ENCODE results near the gene RIMBP3C.
"Not testable (repeated sequence)": the region's sequence is repeated elsewhere in the genome, so short reads cannot be mapped to it uniquely, and the experiment has no call there.

Gene RIMBP3C, protein sequence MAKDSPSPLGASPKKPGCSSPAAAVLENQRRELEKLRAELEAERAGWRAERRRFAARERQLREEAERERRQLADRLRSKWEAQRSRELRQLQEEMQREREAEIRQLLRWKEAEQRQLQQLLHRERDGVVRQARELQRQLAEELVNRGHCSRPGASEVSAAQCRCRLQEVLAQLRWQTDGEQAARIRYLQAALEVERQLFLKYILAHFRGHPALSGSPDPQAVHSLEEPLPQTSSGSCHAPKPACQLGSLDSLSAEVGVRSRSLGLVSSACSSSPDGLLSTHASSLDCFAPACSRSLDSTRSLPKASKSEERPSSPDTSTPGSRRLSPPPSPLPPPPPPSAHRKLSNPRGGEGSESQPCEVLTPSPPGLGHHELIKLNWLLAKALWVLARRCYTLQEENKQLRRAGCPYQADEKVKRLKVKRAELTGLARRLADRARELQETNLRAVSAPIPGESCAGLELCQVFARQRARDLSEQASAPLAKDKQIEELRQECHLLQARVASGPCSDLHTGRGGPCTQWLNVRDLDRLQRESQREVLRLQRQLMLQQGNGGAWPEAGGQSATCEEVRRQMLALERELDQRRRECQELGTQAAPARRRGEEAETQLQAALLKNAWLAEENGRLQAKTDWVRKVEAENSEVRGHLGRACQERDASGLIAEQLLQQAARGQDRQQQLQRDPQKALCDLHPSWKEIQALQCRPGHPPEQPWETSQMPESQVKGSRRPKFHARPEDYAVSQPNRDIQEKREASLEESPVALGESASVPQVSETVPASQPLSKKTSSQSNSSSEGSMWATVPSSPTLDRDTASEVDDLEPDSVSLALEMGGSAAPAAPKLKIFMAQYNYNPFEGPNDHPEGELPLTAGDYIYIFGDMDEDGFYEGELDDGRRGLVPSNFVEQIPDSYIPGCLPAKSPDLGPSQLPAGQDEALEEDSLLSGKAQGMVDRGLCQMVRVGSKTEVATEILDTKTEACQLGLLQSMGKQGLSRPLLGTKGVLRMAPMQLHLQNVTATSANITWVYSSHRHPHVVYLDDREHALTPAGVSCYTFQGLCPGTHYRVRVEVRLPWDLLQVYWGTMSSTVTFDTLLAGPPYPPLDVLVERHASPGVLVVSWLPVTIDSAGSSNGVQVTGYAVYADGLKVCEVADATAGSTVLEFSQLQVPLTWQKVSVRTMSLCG (N-terminal part only)
- 0 to 0.72 (median 0.14) reads per million in 18 experiments for total RNA-seq

- not testable (repeated sequence) for DNase-seq
These were observed at the start of gene RIMBP3C for GRCh38 chr22:21551361-21551760. TSS of gene RIMBP3C (minus strand) at chr22:21551461. CDS start at chr22:21550976, 485 bp downstream.

- DNase-seq: no peak
These were observed 48.0 kb upstream of the RIMBP3C start for GRCh38 chr22:21599053-21599893.

GRCh38 chr22:21598302-21598701 is 47.0 kb upstream of the RIMBP3C start:
- no peak for DNase-seq

GRCh38 chr22:21596356-21597135 is 45.3 kb upstream of the RIMBP3C start:
- DNase-seq: not testable (repeated sequence)

DNA sequence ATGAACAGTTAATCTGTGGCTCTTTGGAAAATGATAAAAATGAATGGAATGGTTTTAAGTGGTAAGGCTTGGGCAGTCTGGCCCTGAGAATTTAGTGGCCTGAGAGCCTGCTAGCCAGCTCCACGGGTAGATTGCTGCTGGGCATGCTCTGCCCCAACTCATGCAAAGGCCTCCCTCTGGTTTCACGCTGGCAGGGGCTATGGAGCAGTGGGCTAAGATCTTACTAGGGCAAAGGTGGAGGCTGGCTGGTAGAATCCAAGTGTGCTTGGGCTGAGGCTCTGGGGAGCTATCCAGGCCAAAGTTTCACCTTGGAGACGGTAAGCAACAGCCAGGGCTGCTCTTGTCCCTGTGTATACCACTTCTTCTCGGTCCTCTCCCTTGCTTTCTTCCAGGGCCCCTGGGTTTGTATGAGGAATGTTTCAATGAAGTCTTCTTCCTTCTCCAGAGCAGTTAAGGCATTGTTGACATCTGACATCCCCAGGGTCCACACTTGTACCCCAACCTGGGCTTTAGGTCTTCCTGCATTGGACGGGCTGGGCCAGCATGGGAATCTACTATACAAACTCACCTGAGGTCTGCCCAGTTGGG is 43.7 kb upstream of the RIMBP3C start:
- no peak for DNase-seq

DNA sequence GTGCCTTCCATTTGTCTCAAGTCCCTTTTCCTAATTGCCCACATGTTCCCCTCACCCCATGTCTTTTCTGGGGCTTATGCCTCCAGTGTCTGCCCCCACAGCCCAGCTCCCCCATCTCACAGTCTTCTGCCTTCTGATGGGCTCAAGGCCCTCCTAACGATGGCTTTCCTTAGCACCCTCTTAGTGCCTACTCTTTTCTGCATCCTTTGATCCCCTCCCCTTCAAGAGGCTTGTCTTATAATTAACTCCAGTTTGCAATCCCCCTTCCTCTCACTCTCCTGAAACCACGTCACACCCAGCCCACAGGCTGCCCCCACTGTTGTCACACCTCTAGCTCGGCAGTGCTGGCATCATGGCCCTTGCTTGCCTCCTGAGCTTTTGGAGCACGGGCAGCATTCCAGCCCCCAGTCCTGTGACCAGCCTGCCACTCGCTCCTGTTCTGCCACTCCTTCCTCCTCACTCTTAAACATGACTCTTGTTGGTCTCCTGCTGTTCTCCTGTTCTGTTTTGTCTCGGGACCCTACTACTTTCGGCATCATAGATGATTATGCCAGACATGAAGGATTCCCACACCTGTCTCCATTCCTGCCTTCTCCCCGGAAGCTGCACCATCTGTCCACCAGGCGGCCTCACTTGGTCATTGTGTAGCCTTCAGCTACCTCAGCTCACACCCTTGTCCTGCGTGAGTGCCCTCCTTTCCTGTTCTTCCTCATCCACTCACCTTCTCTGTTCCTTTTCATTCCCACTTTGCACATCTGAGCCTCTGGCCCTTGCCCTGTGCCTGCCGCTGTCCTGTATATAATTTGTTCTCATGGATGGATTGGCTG is 42.4 kb upstream of the RIMBP3C start:
- DNase-seq: no peak

- DNase-seq: no peak
These were observed 41.2 kb upstream of the RIMBP3C start for GRCh38 chr22:21592422-21592821.

DNA sequence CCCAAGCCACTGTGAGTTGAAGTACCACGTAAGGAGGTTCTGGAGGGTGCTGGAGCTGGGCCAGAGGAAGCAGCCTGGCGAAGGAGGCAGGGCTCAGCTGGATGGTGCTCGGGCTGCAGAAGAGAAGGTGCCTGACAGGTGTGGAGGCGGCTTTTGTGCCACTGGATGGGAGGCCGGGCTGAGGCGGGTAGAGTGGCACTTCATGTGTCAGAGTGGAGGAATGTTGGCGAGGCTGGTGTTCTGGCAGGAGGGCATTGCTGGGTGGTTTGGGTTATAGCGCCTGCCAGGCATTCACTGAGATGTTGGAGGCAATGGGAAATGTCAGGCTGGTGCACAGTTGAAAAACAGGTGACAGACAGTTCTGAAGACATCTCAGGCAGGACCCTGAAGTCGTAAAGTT is 40.4 kb upstream of the RIMBP3C start:
- DNase-seq: no peak

- DNase-seq: peak in 1 of 2 donors; percentile 36
These were observed 39.8 kb upstream of the RIMBP3C start for GRCh38 chr22:21590809-21591641.

- peak in 1 of 2 donors; percentile 43 for DNase-seq
These were observed 38.1 kb upstream of the RIMBP3C start for GRCh38 chr22:21589396-21589795.

GRCh38 chr22:21587803-21588611 is 36.7 kb upstream of the RIMBP3C start:
- DNase-seq: peak; percentile 68 to 76

DNA sequence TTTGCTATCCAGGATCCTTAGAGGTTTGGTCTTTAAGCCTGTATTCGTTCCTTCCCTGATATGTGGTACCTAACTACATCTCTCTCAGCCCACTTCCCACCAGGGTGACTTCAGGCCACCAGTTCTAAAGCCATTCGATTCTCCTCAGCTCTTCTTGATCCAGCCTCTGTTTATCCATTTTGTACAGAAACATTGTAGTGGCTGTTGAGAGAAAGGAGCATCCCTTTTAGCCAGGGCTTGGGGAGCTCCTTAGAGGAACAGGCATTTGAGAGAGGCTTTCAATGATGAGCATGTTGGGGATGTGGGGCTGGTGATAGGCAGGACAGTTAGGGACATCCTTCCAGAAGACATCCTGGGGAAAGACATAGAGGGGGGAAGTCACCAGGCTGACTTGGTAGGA is 34.1 kb upstream of the RIMBP3C start:
- no peak for DNase-seq

DNA sequence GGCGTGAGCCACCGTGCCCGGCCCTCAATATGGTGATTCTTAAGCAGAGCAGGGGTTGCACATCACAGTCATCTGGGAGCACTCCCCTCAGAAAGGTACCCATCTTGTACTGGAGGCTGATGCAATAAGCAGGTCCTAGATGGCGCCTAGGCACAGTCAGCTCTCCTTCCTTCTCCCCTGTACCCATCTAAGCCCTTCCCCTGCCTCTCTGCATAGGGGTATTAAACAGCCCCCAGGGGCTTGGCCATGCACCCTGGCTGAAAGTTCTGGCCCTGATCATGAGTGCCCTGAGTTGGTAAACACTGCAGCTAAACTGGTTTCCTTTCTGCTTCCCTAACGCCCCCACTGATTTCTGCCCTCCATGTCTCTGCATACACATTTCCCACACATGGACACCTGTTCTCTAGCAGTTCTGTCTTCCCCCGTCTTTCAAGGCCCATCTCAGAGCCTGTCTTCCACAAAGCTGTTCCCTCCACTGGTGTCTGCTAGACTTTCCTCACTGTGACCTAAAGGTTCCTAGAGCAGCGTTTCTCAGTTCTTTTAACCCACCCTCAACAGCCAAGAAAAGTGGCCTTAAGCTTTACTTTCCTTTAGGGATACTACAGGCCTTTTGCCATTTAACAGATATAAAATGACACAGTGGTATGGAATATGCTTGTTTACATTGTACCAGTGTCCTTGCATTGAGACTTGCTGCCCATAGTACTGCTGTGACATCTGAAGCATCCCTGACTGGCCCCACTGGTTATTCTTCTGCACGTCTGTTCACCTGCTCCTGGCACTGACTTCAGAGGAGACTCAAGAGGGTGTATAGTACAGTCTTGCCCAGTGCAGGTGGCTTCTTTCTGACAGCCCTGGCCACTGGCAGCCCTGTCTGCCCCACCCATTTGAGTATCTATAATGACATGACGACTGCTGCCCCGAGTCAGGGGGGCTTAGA is 31.8 kb upstream of the RIMBP3C start:
- DNase-seq: no peak

GRCh38 chr22:21581009-21581713 is 29.9 kb upstream of the RIMBP3C start:
- DNase-seq: not testable (repeated sequence)

- not testable (repeated sequence) for DNase-seq
These were observed 29.4 kb upstream of the RIMBP3C start for GRCh38 chr22:21580623-21581007.

DNA sequence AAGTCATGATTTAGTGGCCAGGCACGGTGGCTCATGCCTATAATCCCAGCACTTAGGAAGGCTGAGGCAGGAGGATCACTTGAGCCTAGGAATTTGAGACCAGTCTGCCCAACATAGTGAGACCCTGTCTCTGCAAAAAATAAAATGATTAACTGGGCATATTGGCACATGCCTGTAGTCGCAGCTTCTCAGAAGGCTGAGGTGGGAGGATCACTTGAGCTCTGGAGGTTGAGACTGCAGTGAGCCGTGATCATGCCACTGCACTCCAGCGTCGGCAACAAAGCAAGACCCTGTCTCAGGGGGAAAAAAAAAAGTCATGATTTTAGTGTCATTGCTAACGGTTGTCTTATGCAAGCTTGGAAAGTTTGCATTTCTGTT is 28.2 kb upstream of the RIMBP3C start:
- DNase-seq: no peak

All from inflammatory macrophage (primary cell).